Right cardiac atrium (tissue), 5 donors: Measurements from ENCODE around the gene TMC4. TPM values are rescaled to one million over a fixed set of nuclear protein-coding genes. Genes with fewer than 3 reads are reported as not detected.
A peak's percentile ranks its signal among the peaks of the same experiment; 100 is the strongest.
"Not testable (repeated sequence)": the region's sequence is repeated elsewhere in the genome, so short reads cannot be mapped to it uniquely, and the experiment has no call there.

Experiments
- ATAC-seq, 2 donors: fragments of 200-7000 bp; cut with Tn5 transposase; one replicate each; pipeline versions ENCODE4 v1.8.0 to v1.9.1; 2020; ENCODE audit warnings: moderate library complexity in 2 of 2, mild to moderate bottlenecking in 1 of 2
- DNase-seq, 3 donors: peaks; one replicate each; pipeline ENCODE4 v3.0.0-alpha.2; 2020
- H3K27ac ChIP-seq: one replicate; pipeline ENCODE4 v1.5.1; 2013; ENCODE audit warnings: mild to moderate bottlenecking, low read length, control low read depth, moderate library complexity
- H3K27me3 ChIP-seq: one replicate; pipeline ENCODE4 v1.6.1; 2013; ENCODE audit not compliant: control insufficient read depth, insufficient read depth
- H3K4me1 ChIP-seq: one replicate; pipeline ENCODE4 v1.6.1; 2013; ENCODE audit warnings: low read length; ENCODE audit not compliant: control insufficient read depth, insufficient read depth
- H3K4me3 ChIP-seq: one replicate; pipeline ENCODE4 v1.5.1; 2013; ENCODE audit warnings: low read length, control low read depth
- H3K9me3 ChIP-seq: one replicate; pipeline ENCODE4 v1.6.1; 2013; ENCODE audit warnings: low read length; ENCODE audit not compliant: control insufficient read depth
- WGBS: extraction: QIAGEN DNeasy Blood & Tissue Kit; methylation state at CpG from one replicate; pipeline ENCODE4 v1.1.7; 2013; 5-methylcytosine and 5-hydroxymethylcytosine counted together
- intact Hi-C, 4 donors: fragments of 100-400 bp; cut with DNase I; formaldehyde crosslinking; loops; one replicate each; pipeline versions ENCODE4 v1.11.0 to v1.14.0; 2022 to 2023
- long read RNA-seq, 4 donors: library from polyadenylated mRNA; unstranded; transcript quantifications; one replicate each; pipeline ENCODE4 v2.0.0, GENCODE V29; 2020 to 2021
- polyA plus RNA-seq: library from polyadenylated mRNA; stranded (reverse); fragments of 200-250 nt; gene quantifications from one replicate; pipeline ENCODE4 v1.2.3, GENCODE V29; 2013
- total RNA-seq, 4 donors: library from RNA; stranded (reverse); fragmentation: NEBNext Ultra II Directional; extraction: Animal tissue kit (Norgen Biotek cat#: 25700); gene quantifications; one replicate each; pipeline ENCODE4 v1.2.1, GENCODE V29; 2021
- donor health status: healthy with polysubstance abuse.
- donor health status: DM: no; HTN: yes; CAD: no.
- donor health status: DM: no; HTN: no; CAD: no.
- donor health status: DM: no; HTN: yes; CAD: no; lungs with severe emphysema.
- donor health status: DM: yes; HTN: yes; CAD: no.

The TMC4 gene, protein sequence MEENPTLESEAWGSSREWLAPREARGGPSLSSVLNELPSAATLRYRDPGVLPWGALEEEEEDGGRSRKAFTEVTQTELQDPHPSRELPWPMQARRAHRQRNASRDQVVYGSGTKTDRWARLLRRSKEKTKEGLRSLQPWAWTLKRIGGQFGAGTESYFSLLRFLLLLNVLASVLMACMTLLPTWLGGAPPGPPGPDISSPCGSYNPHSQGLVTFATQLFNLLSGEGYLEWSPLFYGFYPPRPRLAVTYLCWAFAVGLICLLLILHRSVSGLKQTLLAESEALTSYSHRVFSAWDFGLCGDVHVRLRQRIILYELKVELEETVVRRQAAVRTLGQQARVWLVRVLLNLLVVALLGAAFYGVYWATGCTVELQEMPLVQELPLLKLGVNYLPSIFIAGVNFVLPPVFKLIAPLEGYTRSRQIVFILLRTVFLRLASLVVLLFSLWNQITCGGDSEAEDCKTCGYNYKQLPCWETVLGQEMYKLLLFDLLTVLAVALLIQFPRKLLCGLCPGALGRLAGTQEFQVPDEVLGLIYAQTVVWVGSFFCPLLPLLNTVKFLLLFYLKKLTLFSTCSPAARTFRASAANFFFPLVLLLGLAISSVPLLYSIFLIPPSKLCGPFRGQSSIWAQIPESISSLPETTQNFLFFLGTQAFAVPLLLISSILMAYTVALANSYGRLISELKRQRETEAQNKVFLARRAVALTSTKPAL
- total RNA-seq (1 to 10 TPM; 1.0 to 3.8 (median 2.5) TPM), polyA plus RNA-seq (2.3 TPM)
- long read RNA-seq, donor 1, partial matches to known transcripts, result 0 of 2 reads
- long read RNA-seq, donor 1, other reads (novel, unspliced or antisense), result 2 of 2 reads
- long read RNA-seq, donor 2, partial matches to known transcripts, result 1 of 3 reads
- long read RNA-seq, donor 2, other reads (novel, unspliced or antisense), result 2 of 3 reads
- long read RNA-seq, donor 3, partial matches to known transcripts, result 0 of 1 reads
- long read RNA-seq, donor 3, other reads (novel, unspliced or antisense), result 1 of 1 reads
- long read RNA-seq, donor 4, partial matches to known transcripts, result 1 of 4 reads
- long read RNA-seq, donor 4, other reads (novel, unspliced or antisense), result 3 of 4 reads

DNA sequence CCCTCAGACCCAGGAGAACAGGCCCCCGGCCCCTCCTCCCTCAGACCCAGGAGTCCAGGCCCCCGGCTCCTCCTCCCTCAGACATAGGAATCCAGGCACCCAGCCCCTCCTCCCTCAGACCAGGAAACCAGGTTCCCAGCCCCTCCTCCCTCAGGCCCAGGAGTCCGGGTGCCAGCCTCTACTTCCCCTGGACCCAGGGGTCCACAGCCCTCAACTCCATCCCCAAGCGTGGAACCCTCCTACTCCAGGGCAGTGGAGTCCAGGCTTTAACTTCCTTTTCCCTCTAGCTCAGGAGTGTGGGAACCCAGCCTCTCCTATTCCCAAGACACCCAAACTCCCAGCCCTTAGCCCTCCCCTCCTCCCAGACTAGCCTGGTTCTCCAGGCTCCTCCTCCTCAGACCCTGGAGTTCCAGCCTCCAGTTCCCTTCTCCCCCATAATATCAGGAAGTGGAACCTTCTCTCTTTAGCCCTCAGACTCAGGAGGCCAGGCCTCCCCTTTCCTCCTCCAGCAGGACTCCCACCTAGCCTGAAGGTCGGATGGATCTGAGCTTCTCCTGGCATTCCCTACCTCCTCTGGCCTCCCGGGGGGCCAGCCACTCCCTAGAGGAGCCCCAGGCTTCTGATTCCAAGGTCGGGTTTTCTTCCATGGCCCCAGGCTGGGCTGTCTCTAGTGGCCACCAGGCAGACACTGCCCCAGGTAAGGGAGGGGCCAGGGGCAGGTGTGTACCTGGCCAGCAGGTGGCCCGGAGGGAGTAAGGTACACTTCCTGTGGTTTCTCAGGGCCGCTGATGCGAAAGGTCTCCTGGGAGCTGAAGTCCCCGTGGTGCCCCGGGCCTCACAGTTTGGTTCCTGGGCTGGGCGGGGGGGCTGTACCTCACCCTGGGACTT lies at the start of gene TMC4:
Gene TMC4, minus strand, starts transcription at position 690 of the 888 bp plus-strand sequence. Its CDS starts 43 bp downstream, at position 647.
- ATAC-seq (peak; percentile 58 to 66), DNase-seq (peak; percentile 20 to 78 (median 56))
- intact Hi-C loops, result loop anchor here in 1 of 4 donors (5.0 kb wide), 1 partner anchor 60 kb away; no protein-coding TSS in a partner anchor
- no peaks in the 10 kb centered on the region for H3K4me1 ChIP-seq
- WGBS, result 16% methylated on average over 13 of the region's 13 CpGs
- no peaks in the 10 kb centered on the region for H3K27me3 ChIP-seq
- H3K4me3 ChIP-seq, result peak within 1 kb of the TSS; percentile 6
- H3K27ac ChIP-seq, result no peak within 1 kb of the TSS
- H3K9me3 ChIP-seq, result no peaks in the 10 kb centered on the region

DNA sequence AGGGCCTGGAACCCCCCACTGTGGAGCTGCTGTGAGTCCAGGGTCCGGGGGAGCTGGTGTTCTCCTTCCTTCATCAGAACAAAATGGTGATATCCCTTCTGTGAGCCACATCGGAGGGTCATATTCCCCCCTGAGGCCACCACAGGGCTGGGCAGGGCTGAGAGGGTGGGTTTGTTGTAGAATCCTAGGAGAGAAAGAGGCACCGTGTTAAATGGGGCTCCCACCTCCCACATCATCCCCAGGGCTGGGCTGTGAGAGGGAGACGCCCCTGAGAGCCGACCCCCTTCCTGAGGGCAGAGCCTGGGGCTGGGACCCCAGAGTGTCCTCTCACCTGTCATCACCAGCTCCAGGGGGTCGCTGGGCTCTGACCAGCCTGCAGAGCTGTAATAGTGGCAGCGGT lies 49.0 kb upstream of the TMC4 start:
- not testable (repeated sequence) for H3K27me3 ChIP-seq, DNase-seq, H3K27ac ChIP-seq, H3K4me3 ChIP-seq, H3K4me1 ChIP-seq, H3K9me3 ChIP-seq
- ATAC-seq, result peak in 1 of 2 donors; percentile 4
- 71% methylated on average over 7 of the region's 7 CpGs for WGBS
- intact Hi-C loops, result loop anchor here in 2 of 4 donors (2.0 kb wide), 2 partner anchors 17 to 19 kb away; no protein-coding TSS in a partner anchor

DNA sequence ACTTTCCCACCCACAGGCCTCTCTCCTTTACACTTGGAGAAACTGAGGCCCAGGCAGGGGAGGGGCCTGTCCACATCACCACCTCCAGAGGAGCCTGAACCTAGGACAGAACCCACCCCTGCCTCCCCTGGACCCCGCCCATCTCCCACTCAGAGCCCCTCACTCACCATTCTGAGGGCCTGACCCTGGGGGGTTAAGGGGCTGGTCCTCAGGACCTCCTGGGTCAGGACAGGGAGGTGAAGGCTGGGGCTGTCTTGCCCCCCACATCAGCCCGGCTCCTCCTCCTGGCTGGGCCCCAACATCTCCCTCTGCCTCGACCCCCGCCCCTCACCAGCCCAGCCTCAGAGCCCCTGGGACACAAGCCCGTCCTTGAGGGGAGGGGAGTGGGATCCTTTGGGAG lies 46.7 kb upstream of the TMC4 start:
- not testable (repeated sequence) for H3K9me3 ChIP-seq, H3K27ac ChIP-seq, ATAC-seq, H3K4me3 ChIP-seq, H3K4me1 ChIP-seq, DNase-seq, H3K27me3 ChIP-seq
- WGBS, result 70% methylated on average over 5 of the region's 5 CpGs
- intact Hi-C loops, result loop anchor here in 1 of 4 donors (2.0 kb wide), 1 partner anchor 19 kb away; no protein-coding TSS in a partner anchor

DNA sequence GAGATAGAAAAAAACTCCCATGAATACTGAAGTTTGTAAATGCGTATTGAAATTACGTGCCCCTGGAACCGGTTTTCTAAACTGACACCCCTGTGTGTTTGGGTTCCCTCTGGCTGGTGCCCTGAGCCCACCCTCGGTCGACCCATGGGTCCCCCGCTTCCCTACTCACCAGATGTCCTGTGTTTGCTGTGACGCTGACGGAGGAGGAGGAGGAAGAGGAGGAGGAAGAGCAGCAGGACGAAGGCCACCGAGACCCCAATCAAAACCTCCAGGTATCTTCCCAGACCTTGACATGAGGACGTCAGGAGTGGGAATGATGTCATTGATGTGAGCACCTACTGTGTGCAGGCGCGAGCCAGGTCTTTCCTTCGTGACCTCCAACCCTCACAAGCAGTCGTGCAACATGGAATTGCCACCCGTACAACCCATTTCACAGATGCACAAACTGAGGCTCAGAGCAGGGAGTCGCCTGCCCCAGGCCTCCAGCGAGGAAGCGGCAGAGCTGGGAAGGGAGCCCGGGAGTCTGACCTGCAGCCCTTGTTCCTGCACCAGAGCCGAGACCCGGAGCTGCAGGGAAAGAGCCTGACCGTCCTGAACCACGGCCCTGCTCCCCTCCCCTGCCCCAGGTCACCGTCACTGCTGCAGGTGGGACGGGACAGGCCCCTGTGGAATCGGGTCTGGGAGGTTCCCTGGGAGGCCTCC lies 46.2 kb upstream of the TMC4 start:
- Histone ChIP-seq H3K4me3 (no peak overlapping the region), H3K9me3 (no peaks in the 10 kb centered on the region), H3K27me3 (no peaks in the 10 kb centered on the region), H3K4me1 (no peaks in the 10 kb centered on the region), H3K27ac (no peak overlapping the region)
- WGBS, result 89% methylated on average over 27 of the region's 27 CpGs
- DNase-seq (no peak), ATAC-seq (no peak)
- intact Hi-C loops, result no loop called here

DNA sequence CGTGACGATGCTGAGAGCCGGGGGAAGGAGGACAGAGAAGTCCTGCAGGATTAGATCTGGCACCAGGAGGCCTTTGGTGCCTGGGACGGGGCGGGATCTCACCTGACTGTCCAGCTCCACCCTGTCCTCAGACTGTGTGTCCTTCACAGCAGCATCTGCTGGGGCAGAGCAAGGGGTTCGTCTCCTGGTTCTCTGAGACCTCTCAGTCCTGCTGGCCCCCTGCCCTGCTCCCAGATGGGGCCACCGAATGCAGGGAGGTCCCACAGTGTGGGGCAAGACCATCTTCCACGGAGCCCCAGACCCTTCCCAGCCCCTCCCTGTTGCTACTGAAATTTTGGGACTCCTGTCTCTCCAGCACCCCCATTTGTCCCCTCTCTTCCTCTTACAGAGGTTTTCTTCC lies 45.3 kb upstream of the TMC4 start:
- H3K4me3 ChIP-seq, result no peak overlapping the region
- H3K4me1 ChIP-seq, result no peaks in the 10 kb centered on the region
- DNase-seq (no peak), ATAC-seq (no peak)
- WGBS, result 74% methylated on average over 8 of the region's 8 CpGs
- no peaks in the 10 kb centered on the region for H3K9me3 ChIP-seq
- no peaks in the 10 kb centered on the region for H3K27me3 ChIP-seq
- H3K27ac ChIP-seq, result no peak overlapping the region
- intact Hi-C loops, result no loop called here

DNA sequence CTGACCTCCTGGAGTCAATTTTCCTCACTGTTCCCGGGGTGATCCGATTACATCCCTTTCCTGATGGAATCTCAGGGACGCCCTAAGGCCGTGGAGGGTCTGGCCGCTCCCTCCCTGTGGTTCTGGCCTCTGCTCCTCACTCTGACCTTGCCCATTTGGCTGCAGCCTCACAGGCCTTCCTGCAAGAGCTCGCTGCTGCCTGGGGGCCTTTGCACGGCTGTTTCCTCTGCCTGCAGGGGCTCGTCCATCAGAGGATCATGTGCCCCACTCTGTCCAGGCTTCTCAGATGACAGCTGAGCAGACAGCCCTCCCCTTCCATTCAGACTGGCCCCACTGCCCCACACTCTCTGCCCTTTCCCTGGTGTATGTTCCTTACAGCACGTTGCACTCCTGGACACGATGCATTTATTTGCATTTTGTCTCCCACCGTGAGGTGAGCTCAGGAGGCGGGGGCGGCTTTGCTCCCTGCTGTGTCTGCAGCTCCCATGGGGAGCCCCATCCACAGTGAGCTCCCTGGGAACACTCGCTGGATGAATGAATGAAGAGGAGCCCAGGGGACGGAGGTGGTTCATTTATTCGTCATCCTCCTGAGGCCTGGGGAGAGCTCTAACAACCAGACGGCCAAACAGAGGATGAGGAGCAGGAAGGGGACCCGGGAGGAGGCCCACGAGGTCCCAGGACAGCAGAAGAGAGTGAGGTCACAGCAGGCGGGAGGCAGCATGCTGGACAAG lies 44.7 kb upstream of the TMC4 start:
- H3K27ac ChIP-seq, intact Hi-C loops, H3K4me1 ChIP-seq, DNase-seq, H3K9me3 ChIP-seq, H3K4me3 ChIP-seq, H3K27me3 ChIP-seq, ATAC-seq: not testable (repeated sequence)
- WGBS, result 56% methylated on average over 16 of the region's 20 CpGs

DNA sequence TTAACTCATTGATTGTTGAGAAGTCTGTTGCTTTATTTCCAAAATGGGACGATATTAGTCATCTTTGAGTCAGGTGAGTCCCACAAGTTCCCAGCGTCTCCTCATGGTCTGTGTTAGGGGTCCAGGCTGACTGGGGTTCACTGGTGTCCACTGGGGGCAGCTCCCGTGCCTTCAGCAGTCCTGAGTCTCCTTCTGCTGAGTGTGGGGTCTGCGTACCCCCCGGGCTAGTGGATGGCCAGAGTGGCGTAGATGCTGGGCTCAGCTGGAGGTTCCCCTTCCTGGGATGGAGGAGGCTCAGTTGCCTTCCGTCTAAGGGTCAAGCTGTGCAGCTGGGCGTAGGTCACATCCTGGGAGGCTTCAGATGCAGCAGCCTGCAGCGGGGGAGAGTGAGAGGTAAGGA lies 43.9 kb upstream of the TMC4 start:
- no peaks in the 10 kb centered on the region for H3K27me3 ChIP-seq
- H3K4me1 ChIP-seq, result no peaks in the 10 kb centered on the region
- peak in 1 of 3 donors; percentile 5 for DNase-seq
- 86% methylated on average over 9 of the region's 9 CpGs for WGBS
- H3K9me3 ChIP-seq, result no peaks in the 10 kb centered on the region
- ATAC-seq, result no peak
- H3K4me3 ChIP-seq, result no peak overlapping the region
- intact Hi-C loops, result no loop called here
- no peak overlapping the region for H3K27ac ChIP-seq

DNA sequence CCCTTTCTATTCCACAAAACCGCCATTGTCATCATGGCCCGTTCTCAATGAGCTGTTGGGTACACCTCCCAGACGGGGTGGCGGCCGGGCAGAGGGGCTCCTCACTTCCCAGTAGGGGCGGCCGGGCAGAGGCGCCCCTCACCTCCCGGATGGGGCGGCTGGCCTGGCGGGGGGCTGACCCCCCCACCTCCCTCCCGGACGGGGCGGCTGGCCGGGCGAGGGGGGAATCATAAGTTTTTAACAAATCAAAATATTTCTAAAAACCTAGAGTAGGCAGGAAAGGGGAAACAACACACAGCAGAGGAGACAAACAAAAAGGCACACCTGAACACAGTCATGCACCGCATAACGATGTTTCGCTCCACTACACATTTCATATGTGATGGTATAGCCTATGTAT lies 41.8 kb upstream of the TMC4 start:
- intact Hi-C loops, H3K9me3 ChIP-seq, H3K27ac ChIP-seq, H3K27me3 ChIP-seq, ATAC-seq, H3K4me1 ChIP-seq, H3K4me3 ChIP-seq: not testable (repeated sequence)
- 94% methylated on average over 16 of the region's 19 CpGs for WGBS
- peak in 1 of 3 donors; percentile 11 for DNase-seq

DNA sequence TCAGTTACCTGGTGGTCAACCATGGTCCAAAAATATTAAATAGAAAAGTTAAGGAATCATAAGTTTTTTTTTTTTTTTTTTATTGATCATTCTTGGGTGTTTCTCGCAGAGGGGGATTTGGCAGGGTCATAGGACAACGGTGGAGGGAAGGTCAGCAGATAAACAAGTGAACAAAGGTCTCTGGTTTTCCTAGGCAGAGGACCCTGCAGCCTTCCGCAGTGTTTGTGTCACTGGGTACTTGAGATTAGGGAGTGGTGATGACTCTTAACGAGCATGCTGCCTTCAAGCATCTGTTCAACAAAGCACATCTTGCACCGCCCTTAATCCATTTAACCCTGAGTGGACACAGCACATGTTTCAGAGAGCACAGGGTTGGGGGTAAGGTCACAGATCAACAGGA lies 41.3 kb upstream of the TMC4 start:
- H3K27me3 ChIP-seq, ATAC-seq, H3K4me3 ChIP-seq, H3K27ac ChIP-seq, intact Hi-C loops, DNase-seq, H3K9me3 ChIP-seq: not testable (repeated sequence)
- H3K4me1 ChIP-seq, result peaks cover 11% of the 10 kb centered on the region
- WGBS, result 36% methylated on average over 5 of the region's 5 CpGs
